ENCODE data around the gene SYNGR3. TPM values are rescaled to one million over a fixed set of nuclear protein-coding genes. Genes with fewer than 3 reads are reported as not detected.

The SYNGR3 gene, protein sequence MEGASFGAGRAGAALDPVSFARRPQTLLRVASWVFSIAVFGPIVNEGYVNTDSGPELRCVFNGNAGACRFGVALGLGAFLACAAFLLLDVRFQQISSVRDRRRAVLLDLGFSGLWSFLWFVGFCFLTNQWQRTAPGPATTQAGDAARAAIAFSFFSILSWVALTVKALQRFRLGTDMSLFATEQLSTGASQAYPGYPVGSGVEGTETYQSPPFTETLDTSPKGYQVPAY
- 0.66 and 1.8 TPM in 2 replicates for total RNA-seq (2012; rRNA removed)

DNA sequence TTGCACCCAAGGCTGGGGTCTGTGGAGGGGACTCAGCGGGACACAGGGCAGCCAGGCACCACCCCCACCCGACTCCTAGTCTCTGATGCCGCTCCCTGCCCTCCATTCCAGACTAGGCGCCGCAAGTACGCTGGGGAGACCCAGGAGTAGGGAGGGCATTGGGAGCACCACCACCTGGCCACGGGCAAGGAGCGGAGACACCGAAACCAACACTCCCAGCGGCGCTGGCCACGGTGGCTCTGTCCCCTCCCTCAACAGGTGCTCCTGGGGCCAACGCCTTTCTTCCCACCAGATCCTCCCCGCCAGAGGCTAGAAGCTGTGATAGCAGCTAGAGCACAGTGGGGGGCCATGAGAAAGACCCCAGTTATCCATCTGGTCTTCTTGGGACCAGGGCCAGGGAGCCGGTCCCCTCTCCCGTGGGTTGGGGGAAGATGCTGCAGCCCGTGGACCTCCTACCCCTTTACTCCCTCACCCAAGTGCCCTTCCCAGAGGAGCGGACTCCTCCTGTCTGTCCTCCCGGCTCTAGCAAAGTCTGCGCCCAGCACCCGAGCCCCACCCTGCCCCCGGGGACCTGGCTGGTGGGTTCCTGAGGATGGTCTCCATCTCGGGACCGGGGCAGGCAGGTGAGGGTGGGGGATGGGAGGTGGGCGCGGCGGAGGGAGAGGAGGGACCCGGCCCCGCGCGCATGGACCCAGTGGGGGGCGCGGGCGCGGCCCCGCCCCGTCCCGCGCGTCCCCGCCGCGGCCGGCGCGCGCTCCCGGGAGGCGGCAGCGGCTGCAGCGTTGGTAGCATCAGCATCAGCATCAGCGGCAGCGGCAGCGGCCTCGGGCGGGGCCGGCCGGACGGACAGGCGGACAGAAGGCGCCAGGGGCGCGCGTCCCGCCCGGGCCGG lies at the start of gene SYNGR3:
Gene SYNGR3, plus strand, starts transcription at position 762 of the 892 bp plus-strand sequence. CDS start 133 bp downstream, outside the sequence.
- Histone ChIP-seq H3K9me3 (replicated peaks; ENCODE audit: low read length) (no peaks in the 10 kb centered on the region), H3K36me3 (ENCODE audit: insufficient read depth, low read length) (peaks cover 14% of the 10 kb centered on the region), H3K9ac (ENCODE audit: low read depth, low read length) (no peak within 1 kb of the TSS), H3K27me3 (ENCODE audit: control insufficient read depth, insufficient read depth, low read length) (peaks cover 28% of the 10 kb centered on the region), H3K4me3 (ENCODE audit: low read length) (no peak within 1 kb of the TSS), H3K4me2 (ENCODE audit: low read length) (peak within 1 kb of the TSS; percentile 56), H3K4me1 (ENCODE audit: control insufficient read depth, insufficient read depth, low read length) (peaks cover 33% of the 10 kb centered on the region)

DNA sequence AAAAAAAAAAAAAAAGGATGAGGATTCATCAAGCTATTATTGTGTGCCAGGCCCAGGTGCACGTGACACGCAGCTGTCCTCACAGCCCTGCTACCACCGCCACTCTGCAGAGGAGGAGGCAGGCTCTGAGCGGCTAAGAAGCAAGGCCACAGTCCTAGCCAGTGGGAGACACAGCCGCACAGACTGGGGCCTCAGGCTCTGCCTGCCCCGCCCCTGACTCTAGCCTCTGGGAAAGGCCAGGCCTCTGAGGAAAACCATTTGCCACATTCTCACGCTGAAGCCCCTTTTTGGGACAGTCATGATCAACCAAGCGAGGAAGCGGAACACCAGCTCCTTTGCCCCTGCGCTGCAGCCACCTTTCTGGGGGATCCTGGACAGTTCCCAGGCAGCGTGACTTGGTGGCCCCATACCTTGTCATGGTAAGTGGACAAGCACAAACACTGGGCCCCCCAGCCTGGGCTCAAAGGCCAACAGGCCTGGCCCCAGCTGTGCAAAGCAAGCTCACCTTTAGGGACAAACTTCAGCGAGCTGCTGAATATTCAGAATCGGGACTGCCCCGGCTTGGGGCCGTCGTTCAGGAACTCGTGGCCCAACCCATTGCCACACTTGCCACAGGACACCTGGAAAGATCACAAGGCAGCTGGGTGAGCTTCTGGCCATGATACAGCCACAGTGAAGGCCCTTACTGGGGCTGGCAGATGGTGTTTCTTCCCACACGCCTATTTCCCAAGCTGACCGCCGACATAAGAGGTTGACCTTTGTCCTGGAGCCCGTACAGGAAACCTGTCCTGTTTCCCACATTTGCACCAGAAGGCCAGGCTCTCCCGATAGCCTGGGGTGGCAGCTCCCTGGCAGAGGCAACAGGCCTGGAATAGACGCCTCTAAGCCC lies 49.3 kb upstream of the SYNGR3 start:
- Histone ChIP-seq H3K36me3 (ENCODE audit: insufficient read depth, low read length) (peaks cover 25% of the 10 kb centered on the region), H3K4me2 (ENCODE audit: low read length) (no peak overlapping the region), H3K4me1 (ENCODE audit: control insufficient read depth, insufficient read depth, low read length) (peaks cover 23% of the 10 kb centered on the region), H3K27me3 (ENCODE audit: control insufficient read depth, insufficient read depth, low read length) (no peaks in the 10 kb centered on the region), H3K9me3 (replicated peaks; ENCODE audit: low read length) (no peaks in the 10 kb centered on the region), H3K9ac (ENCODE audit: low read depth, low read length) (no peak overlapping the region), H3K4me3 (ENCODE audit: low read length) (no peak overlapping the region)

DNA sequence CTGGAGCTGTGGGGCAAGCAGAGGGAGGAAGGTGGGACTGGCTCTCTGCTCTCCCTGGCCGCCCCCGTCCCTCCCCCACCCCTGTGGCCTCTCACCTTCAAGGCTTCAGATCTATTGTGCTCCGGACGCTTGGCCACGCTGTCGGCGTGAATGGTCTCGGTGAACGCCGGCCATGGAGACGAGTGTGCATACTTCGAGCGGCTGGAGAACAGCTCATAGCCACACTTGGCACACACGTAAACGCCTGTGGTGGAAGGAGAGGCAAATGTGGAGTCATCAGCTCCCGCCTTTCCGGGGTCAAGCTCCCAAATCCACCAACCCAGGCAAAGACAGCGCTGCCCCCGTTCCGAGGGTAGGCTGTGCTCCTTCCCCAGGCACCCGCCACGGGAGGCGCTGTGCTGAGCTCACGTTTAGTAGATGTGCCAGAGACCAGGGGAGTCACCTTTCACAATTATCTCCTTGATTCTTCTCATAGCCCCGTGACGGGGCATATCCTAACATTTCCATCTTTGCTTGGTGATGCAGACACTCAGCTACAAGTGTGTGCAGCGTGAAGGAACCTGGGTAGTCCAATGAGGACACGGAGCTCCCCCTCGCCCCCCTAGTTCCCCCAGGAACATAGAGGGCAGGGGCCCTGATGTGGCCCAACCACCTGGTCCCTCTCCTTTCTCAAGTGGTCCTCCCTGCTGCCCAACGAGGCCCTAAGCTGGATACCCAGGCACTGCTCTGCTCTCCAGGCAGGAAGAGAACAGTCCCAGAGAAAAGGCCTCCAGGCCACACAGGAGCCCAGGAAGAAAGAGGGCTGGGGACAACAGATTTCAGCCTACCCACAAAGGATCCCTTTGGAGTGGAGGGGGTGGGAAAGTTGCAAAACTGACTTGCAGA lies 48.4 kb upstream of the SYNGR3 start:
- Histone ChIP-seq H3K4me3 (ENCODE audit: low read length) (peak overlapping the region; percentile 93), H3K36me3 (ENCODE audit: insufficient read depth, low read length) (peaks cover 25% of the 10 kb centered on the region), H3K27me3 (ENCODE audit: control insufficient read depth, insufficient read depth, low read length) (no peaks in the 10 kb centered on the region), H3K9me3 (replicated peaks; ENCODE audit: low read length) (no peaks in the 10 kb centered on the region), H3K4me2 (ENCODE audit: low read length) (peak overlapping the region; percentile 95), H3K9ac (ENCODE audit: low read depth, low read length) (peak overlapping the region; percentile 87), H3K4me1 (ENCODE audit: control insufficient read depth, insufficient read depth, low read length) (peaks cover 22% of the 10 kb centered on the region)

DNA sequence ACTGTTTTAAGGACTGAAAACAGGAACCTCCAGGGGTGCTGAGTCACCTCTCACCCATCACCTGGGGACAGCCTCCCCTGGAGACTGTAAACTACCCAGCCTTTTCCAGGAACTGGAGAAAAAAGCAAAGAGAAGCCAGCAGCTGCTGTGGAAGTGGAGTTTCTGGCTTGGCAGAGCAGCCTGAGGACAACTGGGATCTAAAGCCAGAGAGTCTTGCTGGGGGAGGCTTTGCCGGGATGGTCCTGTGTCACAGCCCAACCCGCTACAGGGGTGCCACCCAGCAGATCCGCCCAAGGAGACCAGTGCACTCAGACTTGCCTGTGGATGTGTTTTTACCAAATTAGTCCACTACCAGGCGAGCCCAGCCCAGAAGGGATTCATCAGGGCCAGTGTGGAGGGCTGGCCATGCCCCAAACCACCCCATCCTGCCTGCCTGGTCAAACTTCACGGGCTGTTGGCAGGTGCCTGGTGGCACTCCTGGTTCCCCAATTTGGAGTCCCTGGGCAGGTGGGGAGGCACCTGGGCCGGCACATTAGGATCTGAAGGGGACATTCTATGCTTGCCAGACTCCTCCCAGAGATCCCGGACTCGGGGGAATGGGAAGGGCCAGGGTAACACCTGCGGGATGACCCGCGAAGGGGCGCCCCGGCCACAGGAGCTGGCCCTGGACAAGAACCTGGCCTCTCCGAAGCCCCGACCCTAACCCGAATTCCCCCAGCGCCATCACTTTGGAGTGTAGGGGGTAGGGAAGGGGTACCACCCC lies 47.5 kb upstream of the SYNGR3 start:
- Histone ChIP-seq H3K9me3 (replicated peaks; ENCODE audit: low read length) (no peaks in the 10 kb centered on the region), H3K27me3 (ENCODE audit: control insufficient read depth, insufficient read depth, low read length) (no peaks in the 10 kb centered on the region), H3K4me2 (ENCODE audit: low read length) (peak overlapping the region; percentile 95), H3K4me1 (ENCODE audit: control insufficient read depth, insufficient read depth, low read length) (peaks cover 22% of the 10 kb centered on the region), H3K4me3 (ENCODE audit: low read length) (peak overlapping the region; percentile 93), H3K9ac (ENCODE audit: low read depth, low read length) (peak overlapping the region; percentile 87), H3K36me3 (ENCODE audit: insufficient read depth, low read length) (peaks cover 25% of the 10 kb centered on the region)

DNA sequence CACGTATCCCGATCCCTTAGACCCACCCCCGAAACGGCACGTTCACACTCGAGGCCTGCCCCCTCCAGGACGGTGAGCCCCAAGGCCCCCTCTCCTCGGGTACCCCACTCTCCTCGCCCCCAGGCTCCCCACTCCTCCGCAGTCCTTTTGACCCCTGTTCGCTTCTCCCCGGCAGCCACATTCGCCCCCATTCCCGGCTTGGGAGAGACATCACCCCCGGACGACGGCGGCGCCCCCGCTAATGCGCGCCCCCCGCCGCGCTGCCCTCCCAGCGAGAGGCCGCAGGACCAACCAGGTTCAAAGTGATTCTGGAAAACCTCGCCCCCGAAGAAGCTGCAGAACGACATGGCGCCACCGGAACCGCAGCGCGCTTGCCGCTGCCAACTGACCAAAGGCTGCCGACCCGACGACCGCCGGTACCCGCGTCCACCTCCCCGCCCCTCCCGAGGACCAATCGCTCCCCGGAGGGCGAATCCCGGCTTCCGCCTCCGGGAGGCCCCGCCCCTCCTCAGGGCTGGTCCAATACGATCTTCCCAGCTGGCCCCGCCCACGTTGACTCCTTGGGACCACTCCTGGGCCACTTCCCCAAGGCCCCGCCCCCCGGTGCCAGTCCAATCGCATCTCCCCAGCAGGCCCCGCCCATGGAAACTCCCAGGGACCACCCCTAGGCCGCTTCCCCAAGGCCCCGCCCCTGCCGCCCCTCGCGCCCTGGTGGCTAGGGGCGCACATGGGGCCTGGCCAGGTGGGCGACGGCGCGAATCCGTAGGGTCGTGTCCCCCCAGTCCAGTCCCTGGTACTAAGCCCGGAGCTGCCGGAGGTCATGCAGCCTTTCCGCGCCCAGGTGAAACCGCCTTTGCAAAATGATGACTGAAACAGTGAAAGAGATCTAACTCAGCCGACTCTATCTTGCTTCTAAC lies 46.7 kb upstream of the SYNGR3 start, which contains the start of gene MSRB1:
Gene MSRB1, minus strand, starts transcription at position 390 of the 917 bp plus-strand sequence. Its CDS starts 43 bp downstream, at position 347.
- Histone ChIP-seq H3K27me3 (ENCODE audit: control insufficient read depth, insufficient read depth, low read length) (no peaks in the 10 kb centered on the region), H3K9ac (ENCODE audit: low read depth, low read length) (peak within 1 kb of the TSS; percentile 87), H3K4me3 (ENCODE audit: low read length) (peak within 1 kb of the TSS; percentile 93), H3K4me1 (ENCODE audit: control insufficient read depth, insufficient read depth, low read length) (peaks cover 22% of the 10 kb centered on the region), H3K36me3 (ENCODE audit: insufficient read depth, low read length) (peaks cover 22% of the 10 kb centered on the region), H3K9me3 (replicated peaks; ENCODE audit: low read length) (no peaks in the 10 kb centered on the region), H3K4me2 (ENCODE audit: low read length) (peak within 1 kb of the TSS; percentile 95)

DNA sequence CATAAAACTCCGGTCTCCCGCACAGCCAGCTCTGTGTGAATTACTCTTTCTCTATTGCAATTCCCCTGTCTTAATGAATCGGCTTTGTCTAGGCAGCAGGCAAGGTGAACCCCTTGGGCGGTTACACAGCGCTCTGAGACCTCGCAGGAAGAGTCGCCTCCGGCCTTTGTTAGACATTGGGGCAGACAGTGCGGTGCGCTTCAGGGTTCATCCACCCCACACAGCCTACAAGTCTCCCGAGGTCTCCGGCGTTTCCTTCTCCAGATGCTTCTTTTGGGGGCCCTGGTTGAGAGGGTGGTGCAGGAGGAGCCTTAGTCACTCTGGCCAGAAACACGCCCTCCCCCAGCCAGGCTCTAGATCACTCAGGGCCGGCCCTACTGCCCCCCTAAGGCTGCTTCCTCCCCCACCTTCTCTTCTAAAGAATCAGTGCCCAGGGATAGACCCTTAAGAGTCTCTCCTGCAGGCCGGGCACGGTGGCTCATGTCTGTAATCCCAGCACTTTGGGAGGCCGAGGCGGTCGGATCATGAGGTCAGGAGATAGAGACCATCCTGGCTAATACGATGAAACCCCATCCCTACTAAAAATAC lies 45.1 kb upstream of the SYNGR3 start:
- no peaks in the 10 kb centered on the region for H3K9me3 ChIP-seq (replicated peaks; ENCODE audit: low read length)
- peak overlapping the region; percentile 23 for H3K4me2 ChIP-seq (ENCODE audit: low read length)
- H3K27me3 ChIP-seq (ENCODE audit: control insufficient read depth, insufficient read depth, low read length), result no peaks in the 10 kb centered on the region
- no peak overlapping the region for H3K9ac ChIP-seq (ENCODE audit: low read depth, low read length)
- H3K4me1 ChIP-seq (ENCODE audit: control insufficient read depth, insufficient read depth, low read length), result peaks cover 22% of the 10 kb centered on the region
- H3K36me3 ChIP-seq (ENCODE audit: insufficient read depth, low read length), result peaks cover 8% of the 10 kb centered on the region
- H3K4me3 ChIP-seq (ENCODE audit: low read length), result no peak overlapping the region

DNA sequence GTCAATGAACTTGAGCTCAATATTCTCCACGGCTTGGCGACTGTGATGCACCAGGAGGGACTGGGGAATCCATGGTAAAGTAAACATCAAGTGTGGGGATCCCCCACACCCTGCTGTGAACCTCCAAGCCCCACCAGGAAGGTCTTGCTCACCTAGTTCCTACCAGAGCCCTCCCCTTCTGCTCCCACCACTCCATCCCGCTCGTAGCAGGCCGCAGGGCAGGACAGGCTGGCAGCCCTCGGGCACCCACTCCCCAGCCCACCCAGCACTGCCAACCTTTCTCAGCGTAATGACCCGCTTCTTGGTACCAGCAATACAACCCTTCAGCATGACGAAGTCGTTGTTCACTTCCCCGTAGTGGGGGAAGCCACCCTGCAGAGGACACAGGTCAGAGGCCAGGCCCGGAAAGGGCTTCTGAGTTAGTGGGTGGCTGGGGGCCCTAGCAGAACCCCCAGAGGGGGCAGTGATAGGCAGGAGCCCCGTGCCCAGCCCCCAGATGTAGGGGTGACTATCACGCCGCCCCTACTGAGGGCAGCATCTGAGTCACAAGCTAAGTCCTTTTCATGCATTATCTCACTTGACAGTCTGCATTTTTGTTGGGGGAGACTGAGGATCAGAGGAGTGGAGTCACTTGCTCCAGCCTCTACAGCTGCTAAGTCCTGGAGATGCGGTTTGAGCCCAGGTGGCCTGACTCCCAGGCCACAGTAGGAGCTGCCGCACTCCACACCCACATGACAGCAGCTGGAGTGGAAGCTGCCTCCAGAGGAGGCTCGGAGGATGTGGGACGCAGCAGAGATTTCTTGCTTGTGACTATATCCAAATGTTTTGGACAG lies 44.0 kb upstream of the SYNGR3 start:
- H3K27me3 ChIP-seq (ENCODE audit: control insufficient read depth, insufficient read depth, low read length), result no peaks in the 10 kb centered on the region

DNA sequence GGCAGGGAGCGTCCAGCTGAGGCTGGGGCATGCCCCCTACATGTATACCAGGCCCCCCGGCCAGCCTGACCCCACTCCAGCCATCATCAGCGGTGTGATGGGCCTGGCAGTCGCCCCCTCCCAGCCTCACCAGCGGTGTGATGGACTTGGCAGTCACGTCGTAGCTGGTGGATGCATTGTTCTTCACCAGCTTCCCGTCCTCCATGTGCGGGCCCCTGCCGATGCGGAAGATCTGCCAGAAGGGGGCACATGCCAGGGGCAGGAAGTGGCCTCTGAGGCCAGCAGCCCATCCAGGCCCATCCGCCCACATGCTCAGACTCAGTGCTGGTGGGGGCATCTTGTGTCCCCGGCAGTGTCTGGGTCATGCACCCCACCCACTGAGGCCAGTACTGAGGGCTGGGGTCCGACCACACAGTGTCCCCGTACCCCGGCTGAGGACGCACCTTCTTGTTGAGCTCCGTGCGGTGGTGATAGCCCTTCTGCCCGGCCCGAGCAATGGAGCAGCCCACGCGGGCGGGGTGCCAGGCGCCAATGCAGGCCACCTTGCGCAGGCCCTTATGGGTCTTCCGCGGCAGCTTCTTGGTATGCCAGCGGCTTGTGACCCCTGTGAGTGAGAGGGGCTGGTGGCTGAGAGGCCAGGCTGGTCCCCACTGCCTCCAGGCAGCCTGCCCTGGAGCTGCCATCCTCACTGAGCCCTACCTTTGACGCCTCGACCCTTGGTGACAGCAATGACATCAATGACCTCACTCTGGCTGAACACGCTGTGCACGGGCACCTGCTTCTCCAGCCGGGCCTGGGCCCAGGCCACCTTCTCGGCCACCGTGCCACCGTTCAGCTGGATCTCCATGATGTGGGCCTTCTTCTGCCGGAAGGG lies 43.0 kb upstream of the SYNGR3 start:
- H3K36me3 ChIP-seq (ENCODE audit: insufficient read depth, low read length), result no peaks in the 10 kb centered on the region
- H3K27me3 ChIP-seq (ENCODE audit: control insufficient read depth, insufficient read depth, low read length), result no peaks in the 10 kb centered on the region
- no peak overlapping the region for H3K4me3 ChIP-seq (ENCODE audit: low read length)
- H3K9ac ChIP-seq (ENCODE audit: low read depth, low read length), result no peak overlapping the region
- no peak overlapping the region for H3K4me2 ChIP-seq (ENCODE audit: low read length)
- H3K4me1 ChIP-seq (ENCODE audit: control insufficient read depth, insufficient read depth, low read length), result peaks cover 19% of the 10 kb centered on the region
- no peaks in the 10 kb centered on the region for H3K9me3 ChIP-seq (replicated peaks; ENCODE audit: low read length)

More for the DNA sequence above, 44.0 kb upstream of the SYNGR3 start:
- Histone ChIP-seq H3K9me3 (replicated peaks; ENCODE audit: low read length) (no peaks in the 10 kb centered on the region), H3K4me1 (ENCODE audit: control insufficient read depth, insufficient read depth, low read length) (peaks cover 22% of the 10 kb centered on the region), H3K4me3 (ENCODE audit: low read length) (no peak overlapping the region), H3K9ac (ENCODE audit: low read depth, low read length) (no peak overlapping the region), H3K4me2 (ENCODE audit: low read length) (no peak overlapping the region), H3K36me3 (ENCODE audit: insufficient read depth, low read length) (peaks cover 1% of the 10 kb centered on the region)
